IMR-90 (cell line): Measurements from ENCODE around the gene IL17B.

Experiments
- POLR2A ChIP-seq: IDR thresholded peaks from 2 replicates; pipeline ENCODE4 v1.6.1; 2012; ENCODE audit warnings: mild to moderate bottlenecking, low read depth, low read length
- TF ChIP-seq, protein P1 (sequence below): conservative IDR thresholded peaks from 2 replicates; pipeline ENCODE4 v1.5.1; 2012; ENCODE audit warnings: mild to moderate bottlenecking, low read depth, low read length, improper control_type of control experiment

DNA sequence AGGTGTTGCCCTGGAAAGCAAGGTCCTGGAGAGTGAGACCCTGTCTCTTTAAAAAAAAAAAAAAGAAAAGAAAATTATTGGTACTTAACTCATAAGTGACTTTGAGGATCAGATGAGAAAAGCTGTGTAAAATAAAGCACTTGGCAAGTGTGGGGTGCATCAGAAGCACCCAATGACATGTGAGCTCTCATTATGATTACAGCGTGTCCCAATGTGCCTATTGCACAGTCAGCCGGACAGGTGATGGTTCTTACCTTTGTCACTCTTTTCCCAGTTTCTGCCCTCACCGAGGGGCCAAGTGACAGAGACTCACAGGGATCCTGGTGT lies 40.4 kb upstream of the IL17B start:
- TF ChIP-seq, protein P1, sequence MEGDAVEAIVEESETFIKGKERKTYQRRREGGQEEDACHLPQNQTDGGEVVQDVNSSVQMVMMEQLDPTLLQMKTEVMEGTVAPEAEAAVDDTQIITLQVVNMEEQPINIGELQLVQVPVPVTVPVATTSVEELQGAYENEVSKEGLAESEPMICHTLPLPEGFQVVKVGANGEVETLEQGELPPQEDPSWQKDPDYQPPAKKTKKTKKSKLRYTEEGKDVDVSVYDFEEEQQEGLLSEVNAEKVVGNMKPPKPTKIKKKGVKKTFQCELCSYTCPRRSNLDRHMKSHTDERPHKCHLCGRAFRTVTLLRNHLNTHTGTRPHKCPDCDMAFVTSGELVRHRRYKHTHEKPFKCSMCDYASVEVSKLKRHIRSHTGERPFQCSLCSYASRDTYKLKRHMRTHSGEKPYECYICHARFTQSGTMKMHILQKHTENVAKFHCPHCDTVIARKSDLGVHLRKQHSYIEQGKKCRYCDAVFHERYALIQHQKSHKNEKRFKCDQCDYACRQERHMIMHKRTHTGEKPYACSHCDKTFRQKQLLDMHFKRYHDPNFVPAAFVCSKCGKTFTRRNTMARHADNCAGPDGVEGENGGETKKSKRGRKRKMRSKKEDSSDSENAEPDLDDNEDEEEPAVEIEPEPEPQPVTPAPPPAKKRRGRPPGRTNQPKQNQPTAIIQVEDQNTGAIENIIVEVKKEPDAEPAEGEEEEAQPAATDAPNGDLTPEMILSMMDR: no peak
- TF ChIP-seq POLR2A: no peak
